Calu3 (cell line): ENCODE results near the gene ZDHHC11B. TPM values are rescaled to one million over a fixed set of nuclear protein-coding genes. Genes with fewer than 3 reads are reported as not detected.
"Not testable (repeated sequence)": the region's sequence is repeated elsewhere in the genome, so short reads cannot be mapped to it uniquely, and the experiment has no call there.

ENCODE experiments used
- BruUV-seq: library from RNA; stranded (reverse); fragments of 400-500 nt; replicated peaks from 2 replicates; lab custom pipeline; 2021; lab: Mats Ljungman, UMichigan
- CTCF ChIA-PET: fragments of 300-600 bp; sonication (Branson Sonifier 250); formaldehyde crosslinking; loops from one replicate; lab custom pipeline; 2022; ENCODE audit warnings: antibody characterized with exemption; lab: Charles Lee
- DNase-seq: peaks from one replicate; pipeline ENCODE4 v3.0.0; 2022
- H3K27ac Mint-ChIP-seq: one replicate; pipeline ENCODE4 v1.8.0; 2022; ENCODE audit warnings: mixed read lengths; ENCODE audit not compliant: unreplicated experiment
- H3K27me3 Mint-ChIP-seq: one replicate; pipeline ENCODE4 v1.8.0; 2022; ENCODE audit warnings: mixed read lengths; ENCODE audit not compliant: unreplicated experiment
- H3K36me3 Mint-ChIP-seq: one replicate; pipeline ENCODE4 v1.8.0; 2022; ENCODE audit warnings: mild to moderate bottlenecking, moderate library complexity, mixed read lengths; ENCODE audit not compliant: insufficient read depth, unreplicated experiment
- H3K4me1 Mint-ChIP-seq: one replicate; pipeline ENCODE4 v1.8.0; 2022; ENCODE audit warnings: mild to moderate bottlenecking, low read depth, mixed read lengths; ENCODE audit not compliant: unreplicated experiment
- H3K4me3 Mint-ChIP-seq: one replicate; pipeline ENCODE4 v1.8.0; 2022; ENCODE audit warnings: mild to moderate bottlenecking, low read depth, moderate library complexity, mixed read lengths; ENCODE audit not compliant: unreplicated experiment
- H3K9me3 Mint-ChIP-seq: one replicate; pipeline ENCODE4 v1.8.0; 2022; ENCODE audit warnings: low read depth, mixed read lengths; ENCODE audit not compliant: unreplicated experiment
- CTCF ChIP-seq: fragments of 200-600 bp; IDR thresholded peaks from one replicate; pipeline ENCODE4 v1.8.0; 2022; ENCODE audit warnings: antibody characterized with exemption; ENCODE audit not compliant: unreplicated experiment
- intact Hi-C: fragments of 100-400 bp; cut with micrococcal nuclease; formaldehyde crosslinking; loops from one replicate; pipeline ENCODE4 v1.10.0; 2022; ENCODE audit not compliant: unreplicated experiment
- total RNA-seq: library from RNA; stranded (reverse); gene quantifications from 2 replicates; pipeline ENCODE4 v1.2.3, GENCODE V29; 2022

ZDHHC11B gene
- total RNA-seq, 1 experiment from 2014 or later, result 3.0 TPM

DNA sequence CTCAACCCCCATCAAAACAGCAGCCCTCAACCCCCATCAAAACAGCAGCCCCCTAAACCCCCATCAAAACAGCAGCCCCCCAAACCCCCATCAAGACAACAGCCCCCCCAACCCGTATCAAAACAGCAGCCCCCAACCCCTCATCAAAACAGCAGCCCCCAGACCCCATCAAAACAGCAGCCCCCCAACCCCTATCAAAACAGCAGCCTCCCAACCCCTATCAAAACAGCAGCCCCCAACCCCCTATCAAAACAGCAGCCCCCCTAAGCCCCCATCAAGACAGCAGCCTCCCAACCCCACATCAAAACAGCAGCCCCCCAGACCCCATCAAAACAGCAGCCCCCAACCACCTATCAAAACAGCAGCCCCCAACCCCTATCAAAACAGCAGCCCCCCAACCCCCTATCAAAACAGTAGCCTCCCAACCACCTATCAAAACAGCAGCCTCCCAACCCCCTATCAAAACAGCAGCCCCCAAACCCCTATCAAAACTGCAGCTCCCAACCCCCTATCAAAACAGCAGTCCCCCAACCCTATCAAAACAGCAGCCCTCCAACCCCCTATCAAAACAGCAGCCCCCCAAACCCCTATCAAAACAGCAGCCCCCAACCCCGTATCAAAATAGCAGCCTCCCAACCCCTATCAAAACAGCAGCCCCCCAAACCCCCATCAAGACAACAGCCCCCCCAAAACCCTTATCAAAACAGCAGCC lies 92.6 kb downstream of the ZDHHC11B start:
- no peak for DNase-seq
- H3K4me3 Mint-ChIP-seq, result peak overlapping the region; percentile 51
- no peak overlapping the region for H3K27ac Mint-ChIP-seq
- H3K27me3 Mint-ChIP-seq, result peaks cover 10% of the 10 kb centered on the region
- H3K36me3 Mint-ChIP-seq, result no peaks in the 10 kb centered on the region
- no peak for TF ChIP-seq CTCF
- H3K4me1 Mint-ChIP-seq, result no peaks in the 10 kb centered on the region
- CTCF ChIA-PET, result no interaction called here
- BruUV-seq, result no TSS peak
- H3K9me3 Mint-ChIP-seq, result no peaks in the 10 kb centered on the region
- intact Hi-C loops, result no loop called here

- CTCF ChIA-PET, H3K27ac Mint-ChIP-seq, DNase-seq, H3K36me3 Mint-ChIP-seq, BruUV-seq, H3K9me3 Mint-ChIP-seq, H3K4me3 Mint-ChIP-seq, H3K27me3 Mint-ChIP-seq, H3K4me1 Mint-ChIP-seq, intact Hi-C loops: not testable (repeated sequence)
Observed at GRCh38 chr5:691049-691448, 93.5 kb downstream of the ZDHHC11B start.

DNA sequence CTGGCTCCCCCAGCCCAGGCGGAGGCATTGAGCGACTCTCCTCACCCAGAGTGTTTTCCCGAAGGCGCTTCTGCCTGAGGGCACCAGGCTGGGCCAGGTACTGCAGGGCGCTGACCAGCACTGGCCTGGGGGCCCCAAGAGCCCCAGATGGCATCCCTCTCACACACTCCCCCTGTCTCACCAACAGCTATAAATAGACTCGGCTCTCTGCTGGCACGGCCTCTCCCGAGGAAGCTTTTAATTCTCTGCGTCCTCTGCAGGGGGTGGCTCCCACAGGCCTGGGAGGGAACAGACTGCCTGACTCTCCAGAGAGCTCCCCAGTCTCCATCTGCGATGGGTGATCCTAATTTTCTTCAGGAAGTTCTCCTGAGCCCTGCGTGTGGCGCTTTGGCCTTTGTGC lies 94.2 kb downstream of the ZDHHC11B start:
- BruUV-seq, DNase-seq, CTCF ChIA-PET, H3K4me3 Mint-ChIP-seq, H3K36me3 Mint-ChIP-seq, H3K27me3 Mint-ChIP-seq, intact Hi-C loops, H3K4me1 Mint-ChIP-seq, H3K9me3 Mint-ChIP-seq, H3K27ac Mint-ChIP-seq: not testable (repeated sequence)

GRCh38 chr5:688348-689010 lies 96.0 kb downstream of the ZDHHC11B start:
- H3K4me1 Mint-ChIP-seq, intact Hi-C loops, BruUV-seq: not testable (repeated sequence)

DNA sequence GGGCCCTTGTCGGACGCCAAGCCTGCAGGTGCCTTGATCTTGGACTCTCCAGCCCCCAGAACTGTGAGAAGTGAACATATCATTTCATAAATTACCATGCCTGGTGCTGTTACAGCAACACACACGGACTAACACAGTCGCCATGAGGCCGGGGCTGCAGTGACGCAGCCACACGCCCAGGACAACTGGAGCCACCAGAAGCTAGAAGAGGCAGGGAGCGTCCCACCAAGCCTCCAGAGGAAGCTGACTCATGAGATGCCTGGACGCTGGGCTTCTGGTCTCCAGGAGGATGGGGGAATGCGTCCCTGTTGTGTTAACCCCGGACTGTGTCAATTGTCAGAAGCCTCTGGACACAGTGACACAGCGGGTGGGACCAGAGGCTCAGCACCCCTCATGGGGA lies 97.6 kb downstream of the ZDHHC11B start:
- H3K27ac Mint-ChIP-seq, BruUV-seq, CTCF ChIA-PET, H3K4me3 Mint-ChIP-seq, DNase-seq, H3K4me1 Mint-ChIP-seq, H3K27me3 Mint-ChIP-seq, intact Hi-C loops, H3K36me3 Mint-ChIP-seq, H3K9me3 Mint-ChIP-seq: not testable (repeated sequence)

More at GRCh38 chr5:688348-689010, 96.0 kb downstream of the ZDHHC11B start:
- H3K4me3 Mint-ChIP-seq, DNase-seq, H3K27me3 Mint-ChIP-seq, CTCF ChIA-PET, H3K9me3 Mint-ChIP-seq, H3K27ac Mint-ChIP-seq, H3K36me3 Mint-ChIP-seq: not testable (repeated sequence)

GRCh38 chr5:686172-686523 lies 98.4 kb downstream of the ZDHHC11B start:
- H3K4me1 Mint-ChIP-seq, H3K9me3 Mint-ChIP-seq, H3K4me3 Mint-ChIP-seq, H3K36me3 Mint-ChIP-seq, CTCF ChIA-PET, intact Hi-C loops, H3K27ac Mint-ChIP-seq, H3K27me3 Mint-ChIP-seq, BruUV-seq, DNase-seq: not testable (repeated sequence)
